Esophagus squamous epithelium (tissue), 5 donors: ENCODE measurements around the gene RHOU. TPM values are rescaled to one million over a fixed set of nuclear protein-coding genes. Genes with fewer than 3 reads are reported as not detected.

ENCODE experiments used
- DNase-seq: peaks from one replicate; lab custom pipeline; 2025; lab: John Stamatoyannopoulos, UW
- H3K27ac ChIP-seq, 4 donors: fragments of 200-600 bp; sonication (generic); one replicate each; pipeline ENCODE4 v1.5.1; 2016 to 2019; ENCODE audit warnings: mild to moderate bottlenecking in 1 of 4
- H3K27me3 ChIP-seq, 4 donors: fragments of 200-600 bp; sonication (generic); 1 replicate in 3 of 4; 2 replicates in 1 of 4; pipeline versions ENCODE4 v1.5.1 to v1.6.0; 2017 to 2021; ENCODE audit warnings: antibody characterized with exemption in 1 of 4
- H3K36me3 ChIP-seq, 3 donors: fragments of 200-600 bp; sonication (generic); one replicate each; pipeline ENCODE4 v1.5.1; 2016 to 2019
- H3K4me1 ChIP-seq, 3 donors: fragments of 200-600 bp; sonication (generic); one replicate each; pipeline ENCODE4 v1.5.1; 2017 to 2019
- H3K4me3 ChIP-seq, 4 donors: fragments of 200-600 bp; sonication (generic); 1 replicate in 3 of 4; 2 replicates in 1 of 4; pipeline ENCODE4 v1.5.1; 2016 to 2019; ENCODE audit warnings: mild to moderate bottlenecking in 2 of 4, moderate library complexity in 1 of 4
- H3K9me3 ChIP-seq, 3 donors: fragments of 200-600 bp; sonication (generic); one replicate each; pipeline ENCODE4 v1.5.1; 2016 to 2019
- CTCF ChIP-seq, 6 experiments: fragments of 450-650 bp in 4 of 6; fragments of 200-600 bp in 2 of 6; sonication (generic) in 2 of 6; IDR thresholded peaks; one replicate each; pipeline ENCODE4 v1.5.1; 2016 to 2019; ENCODE audit warnings: antibody characterized with exemption in 6 of 6, mild to moderate bottlenecking in 4 of 6, moderate library complexity in 4 of 6
- POLR2A ChIP-seq, 4 donors: fragments of 450-650 bp; IDR thresholded peaks; one replicate each; pipeline ENCODE4 v1.6.1; 2017; ENCODE audit warnings: antibody characterized with exemption in 4 of 4, mild to moderate bottlenecking in 4 of 4, moderate library complexity in 3 of 4
- WGBS, 2 donors: methylation state at CpG; one replicate each; pipeline ENCODE4 v1.1.5; 2018; 5-methylcytosine and 5-hydroxymethylcytosine counted together
- intact Hi-C: fragments of 100-400 bp; cut with DNase I; formaldehyde crosslinking; loops from one replicate; pipeline ENCODE4 v1.15.0; 2022
- total RNA-seq, 4 donors: library from RNA; depleted of rRNA; stranded (reverse); fragments of >200 nt; gene quantifications; one replicate each; pipeline ENCODE4 v1.1.0, GENCODE V29; 2016
- donor health status: DM: yes; HTN: yes; CAD: no.

RHOU gene
- total RNA-seq, 4 donors from 2014 or later = 0.27 to 9.2 (median 2.5) TPM

DNA sequence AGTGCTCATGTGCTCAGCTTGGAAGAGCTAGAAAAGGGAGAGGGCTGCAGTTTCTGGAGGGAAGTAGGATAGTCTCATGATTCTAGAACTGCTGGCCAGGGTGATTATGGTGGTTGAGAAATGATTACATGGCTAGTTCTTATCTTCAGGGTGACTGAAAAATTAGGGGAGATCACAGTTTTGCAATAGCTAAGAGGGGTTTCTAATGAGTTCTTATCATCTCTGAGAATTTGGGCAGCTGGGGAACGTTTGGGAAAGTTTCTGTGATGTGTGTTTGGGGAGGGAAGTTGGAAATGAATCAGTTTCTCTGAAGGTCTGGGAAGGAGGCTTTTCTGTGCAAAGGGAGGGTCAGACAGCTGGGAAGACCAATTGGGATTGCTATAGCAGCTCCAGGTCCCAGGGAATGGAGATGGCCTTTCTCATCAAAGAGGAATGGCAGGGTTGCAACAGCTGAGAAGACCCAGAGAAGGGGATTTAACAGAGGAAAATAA lies 7.6 kb upstream of the RHOU start:
- Histone ChIP-seq H3K4me1 (no peaks in the 10 kb centered on the region), H3K27ac (no peak overlapping the region), H3K36me3 (no peaks in the 10 kb centered on the region), H3K4me3 (no peak overlapping the region), H3K9me3 (no peaks in the 10 kb centered on the region), H3K27me3 (peaks cover 0 to 20% (median 0%) of the 10 kb centered on the region in 4 donors)
- intact Hi-C loops = no loop called here
- WGBS, 2 donors = 12 to 29% methylated on average over 1 of the region's 1 CpG
- TF ChIP-seq CTCF (IDR thresholded peaks at IDR 0.05) (no peak), POLR2A (IDR thresholded peaks at IDR 0.05) (no peak)
- DNase-seq = no peak

DNA sequence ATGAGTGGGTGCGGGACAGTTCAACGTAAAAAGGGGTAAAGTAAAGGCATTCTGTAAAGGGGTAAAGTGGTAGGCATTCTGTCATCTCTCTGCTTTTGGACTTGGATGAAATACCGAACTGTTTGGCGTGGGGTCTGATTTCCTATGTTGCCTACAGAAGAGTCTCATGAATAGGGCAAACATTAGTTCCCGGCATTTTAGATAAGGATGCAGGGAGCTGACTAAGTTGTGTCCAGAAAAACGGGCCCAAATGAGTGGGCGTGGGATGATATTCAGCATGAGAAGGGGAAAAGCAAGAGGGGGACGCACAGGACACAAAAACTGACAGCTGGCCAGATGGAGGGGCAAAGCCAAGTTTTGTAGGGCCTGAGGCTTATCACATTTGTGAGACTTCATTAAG lies 2.9 kb upstream of the RHOU start:
- 86 to 89% methylated on average over 8 of the region's 8 CpGs for WGBS, 2 donors
- no peak for DNase-seq
- Histone ChIP-seq H3K9me3 (no peaks in the 10 kb centered on the region), H3K36me3 (no peaks in the 10 kb centered on the region), H3K4me3 (no peak overlapping the region), H3K4me1 (peaks cover 0 to 21% (median 10%) of the 10 kb centered on the region in 3 donors), H3K27ac (no peak overlapping the region), H3K27me3 (peaks cover 0 to 46% (median 0%) of the 10 kb centered on the region in 4 donors)
- no peak for TF ChIP-seq CTCF (IDR thresholded peaks at IDR 0.05)
- no peak for TF ChIP-seq POLR2A (IDR thresholded peaks at IDR 0.05)
- intact Hi-C loops = loop anchor here (10.0 kb wide), 1 partner anchor 422 kb away; no protein-coding TSS in a partner anchor

DNA sequence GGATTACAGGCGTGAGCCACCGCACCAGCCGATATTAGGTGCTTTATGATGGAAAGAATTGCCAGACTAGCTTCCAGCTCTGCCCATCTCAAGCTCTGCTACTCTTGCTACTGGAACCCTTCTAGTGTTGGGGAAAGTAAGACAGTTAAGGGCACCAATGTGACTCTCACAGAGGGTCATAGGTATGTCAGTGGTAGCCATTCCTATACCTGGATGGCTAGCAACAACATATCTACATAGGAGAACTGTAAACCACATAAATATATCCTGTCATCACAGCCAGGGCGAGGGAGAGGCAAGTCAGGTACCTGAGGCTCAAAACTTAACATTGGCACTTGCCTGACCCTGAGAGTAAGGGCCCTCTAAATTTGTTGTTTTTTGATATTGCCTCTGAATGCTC lies 1.7 kb upstream of the RHOU start:
- 87 to 95% methylated on average over 1 to 4 of the region's 4 CpGs for WGBS, 2 donors

DNA sequence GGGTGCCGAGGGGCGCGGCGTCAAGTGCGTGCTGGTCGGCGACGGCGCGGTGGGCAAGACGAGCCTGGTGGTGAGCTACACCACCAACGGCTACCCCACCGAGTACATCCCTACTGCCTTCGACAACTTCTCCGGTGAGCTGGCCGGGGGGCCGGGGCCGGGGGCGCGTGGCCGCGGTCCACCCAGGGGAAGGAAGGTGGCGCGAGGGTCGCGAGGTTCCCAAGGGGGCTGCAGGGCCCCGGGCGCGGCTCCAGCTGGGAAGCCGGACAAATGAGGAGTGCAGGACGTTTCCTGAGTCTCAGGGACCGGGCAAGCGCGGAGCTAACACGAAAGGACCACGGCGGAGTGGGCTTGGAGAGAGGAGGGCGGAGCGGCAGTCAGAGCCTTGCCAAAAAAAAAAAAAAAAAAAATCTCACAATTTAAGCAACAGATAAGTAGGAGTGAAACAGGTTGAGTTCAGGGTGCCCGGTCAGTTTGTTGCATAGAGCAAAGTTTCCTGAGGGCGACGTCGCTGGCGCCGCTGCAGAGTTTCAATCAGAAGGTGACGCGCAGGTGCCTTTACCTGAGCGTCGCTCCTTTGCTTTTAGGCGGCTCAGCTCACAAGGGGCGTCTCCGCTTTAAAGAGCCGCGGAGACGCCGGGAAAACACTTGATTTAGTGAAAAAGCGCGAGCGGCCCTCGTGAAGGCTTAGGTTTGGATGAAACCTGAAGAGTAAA lies 750 bp downstream of the RHOU start:
- TF ChIP-seq POLR2A (IDR thresholded peaks at IDR 0.05) (no peak), CTCF (IDR thresholded peaks at IDR 0.05) (no peak)
- Histone ChIP-seq H3K27ac (peak overlapping the region; percentile 73 to 94 (median 82)), H3K36me3 (no peaks in the 10 kb centered on the region), H3K9me3 (no peaks in the 10 kb centered on the region), H3K27me3 (peaks cover 0 to 33% (median 0%) of the 10 kb centered on the region in 4 donors), H3K4me1 (peaks cover 0 to 46% (median 10%) of the 10 kb centered on the region in 3 donors), H3K4me3 (peak overlapping the region; percentile 63 to 97 (median 78))
- WGBS, 2 donors = 4% methylated on average over 29 to 30 of the region's 60 CpGs
- no peak for DNase-seq
- intact Hi-C loops = loop anchor here (5.0 to 10.0 kb wide), 2 partner anchors 419 to 491 kb away; no protein-coding TSS in a partner anchor

More for the DNA sequence above, 1.7 kb upstream of the RHOU start:
- no peak overlapping the region for H3K4me3 ChIP-seq
- TF ChIP-seq CTCF (IDR thresholded peaks at IDR 0.05) (no peak), POLR2A (IDR thresholded peaks at IDR 0.05) (no peak)
- intact Hi-C loops = loop anchor here (10.0 kb wide), 1 partner anchor 421 kb away; no protein-coding TSS in a partner anchor
- peaks cover 0 to 40% (median 0%) of the 10 kb centered on the region in 4 donors for H3K27me3 ChIP-seq
- no peak for DNase-seq
- no peak overlapping the region for H3K27ac ChIP-seq
- no peaks in the 10 kb centered on the region for H3K36me3 ChIP-seq
- H3K4me1 ChIP-seq = peaks cover 0 to 31% (median 10%) of the 10 kb centered on the region in 3 donors
- H3K9me3 ChIP-seq = no peaks in the 10 kb centered on the region
